ENCODE measurements around the gene TKT. TPM values are rescaled to one million over a fixed set of nuclear protein-coding genes. Genes with fewer than 3 reads are reported as not detected.

Gene TKT
- total and polyA plus RNA-seq, 2 of the 8 experiments (the other 6 are each of a cell fraction or from before 2014, with no cell fraction given) = 418 to 986 TPM

DNA sequence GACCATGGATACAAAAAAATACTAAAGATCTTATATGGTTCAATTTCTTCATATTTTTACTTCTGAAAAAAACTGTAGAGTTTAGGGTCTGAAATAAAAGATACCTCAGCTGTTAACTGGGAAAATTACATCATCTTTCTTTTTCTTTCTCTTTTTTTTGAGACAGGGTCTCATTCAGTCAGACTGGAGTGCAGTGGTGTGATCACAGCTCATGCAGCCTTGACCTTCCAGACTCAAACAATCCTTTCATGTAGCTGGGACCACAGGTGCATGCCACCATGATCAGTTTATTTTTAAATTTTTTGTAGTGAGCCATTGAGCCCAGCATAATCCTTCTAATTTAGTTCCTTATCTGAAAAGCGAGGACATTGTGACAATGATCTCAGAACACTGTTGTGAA is 39.6 kb upstream of the TKT start:
- Histone ChIP-seq H2AK5ac (ENCODE audit: low read depth, low read length) (no peak overlapping the region), H3K23ac (ENCODE audit: insufficient read length) (no peak overlapping the region), H3K4ac (replicated peaks; ENCODE audit: insufficient read length, low read depth, low read length) (no peak overlapping the region), H2BK120ac (replicated peaks; ENCODE audit: low read depth, low read length) (no peak overlapping the region), H3K4me3 (ENCODE audit: extremely low read depth in 1 of 4, insufficient read depth in 2 of 4, low read depth in 3 of 4, low read length in 4 of 4) (no peak overlapping the region), H3K27ac (ENCODE audit: low read depth, low read length) (no peak overlapping the region), H3K9ac (replicated peaks in 1 of 4; ENCODE audit: extremely low read depth in 1 of 4, low read depth in 3 of 4, low read length in 3 of 4) (no peak overlapping the region), H3K4me1 (replicated peaks in 1 of 4; ENCODE audit: control insufficient read depth in 3 of 4, insufficient read depth in 4 of 4, low read length in 3 of 4) (no peaks in the 10 kb centered on the region), H2BK20ac (ENCODE audit: low read length) (no peak overlapping the region), H4K91ac (replicated peaks; ENCODE audit: insufficient read length, low read length) (no peak overlapping the region), H4K5ac (ENCODE audit: insufficient read length, low read depth, low read length) (no peak overlapping the region), H3K14ac (ENCODE audit: insufficient read length) (no peak overlapping the region), H3K4me2 (ENCODE audit: insufficient read depth in 1 of 2, low read depth in 2 of 2, low read length in 2 of 2) (no peak overlapping the region), H3K9me3 (ENCODE audit: insufficient read depth in 2 of 2, low read depth in 1 of 2, low read length in 1 of 2) (no peaks in the 10 kb centered on the region), H4K20me1 (replicated peaks in 1 of 2; ENCODE audit: control insufficient read depth in 1 of 2, insufficient read depth in 2 of 2, low read length in 2 of 2) (no peaks in the 10 kb centered on the region), H3K79me2 (ENCODE audit: control insufficient read depth in 1 of 2, insufficient read depth in 2 of 2, low read length in 2 of 2) (no peaks in the 10 kb centered on the region), H3K23me2 (ENCODE audit: low read depth, low read length) (no peaks in the 10 kb centered on the region), H3K79me1 (ENCODE audit: low read depth, low read length) (no peaks in the 10 kb centered on the region), H3K36me3 (ENCODE audit: control insufficient read depth in 2 of 4, insufficient read depth in 4 of 4, low read length in 3 of 4) (peaks cover 0 to 14% (median 4%) of the 10 kb centered on the region in 4 experiments; a peak in 3 of 8 replicates), H2BK5ac (ENCODE audit: low read depth, low read length) (no peak overlapping the region), H2AFZ (ENCODE audit: low read length) (no peak overlapping the region), H2BK15ac (ENCODE audit: low read length) (no peak overlapping the region), H3K56ac (replicated peaks; ENCODE audit: insufficient read length, low read depth, low read length) (no peak overlapping the region), H3K27me3 (replicated peaks in 1 of 4; ENCODE audit: control insufficient read depth in 3 of 4, extremely low read depth in 1 of 4, insufficient read depth in 3 of 4, low read length in 3 of 4) (no peaks in the 10 kb centered on the region), H2BK12ac (ENCODE audit: low read depth, low read length) (no peak overlapping the region), H3K18ac (ENCODE audit: extremely low read depth, low read length) (no peak overlapping the region), H4K8ac (ENCODE audit: extremely low read depth, insufficient read depth, low read length) (no peak overlapping the region)
- POLR2A ChIA-PET (ENCODE audit: partially characterized antibody) = interaction anchor here (1.0 kb wide), 1 partner anchor 42 kb away, joined by 3 read pairs; no protein-coding TSS in a partner anchor
- no peak for FAIRE-seq
- 83% methylated on average over 1 of the region's 1 CpG; no CpG with 5 or more reads in 1 of the 2 experiments for WGBS, 2 experiments (ENCODE audit: extremely low coverage in 1 of 2, insufficient coverage in 1 of 2, insufficient read length in 1 of 2, insufficient replicate concordance in 2 of 2, low coverage in 1 of 2, low lambda C conversion rate in 2 of 2, missing lambda C conversion rate in 1 of 2)
- no peak for DNase-seq (ENCODE audit: low read depth in 1 of 2, low spot score in 2 of 2)
- CTCF ChIA-PET (ENCODE audit: partially characterized antibody) = interaction anchor here (0.6 to 1.6 kb wide), 5 partner anchors 8 to 561 kb away, joined by 3 to 5 read pairs (median 3); no protein-coding TSS in a partner anchor
- TF ChIP-seq, protein P1, sequence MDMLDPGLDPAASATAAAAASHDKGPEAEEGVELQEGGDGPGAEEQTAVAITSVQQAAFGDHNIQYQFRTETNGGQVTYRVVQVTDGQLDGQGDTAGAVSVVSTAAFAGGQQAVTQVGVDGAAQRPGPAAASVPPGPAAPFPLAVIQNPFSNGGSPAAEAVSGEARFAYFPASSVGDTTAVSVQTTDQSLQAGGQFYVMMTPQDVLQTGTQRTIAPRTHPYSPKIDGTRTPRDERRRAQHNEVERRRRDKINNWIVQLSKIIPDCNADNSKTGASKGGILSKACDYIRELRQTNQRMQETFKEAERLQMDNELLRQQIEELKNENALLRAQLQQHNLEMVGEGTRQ (IDR thresholded peaks at IDR 0.05; ENCODE audit: low read length) = no peak
- TF ChIP-seq SUZ12 (IDR thresholded peaks at IDR 0.05; ENCODE audit: low read length) (no peak), KDM1A (IDR thresholded peaks at IDR 0.05; ENCODE audit: borderline replicate concordance, low read length) (no peak), SRF (IDR thresholded peaks at IDR 0.05; ENCODE audit: low read depth, low read length) (no peak), JUND (IDR thresholded peaks at IDR 0.05; ENCODE audit: low read length) (no peak), SP1 (IDR thresholded peaks at IDR 0.05; ENCODE audit: low read depth, low read length) (no peak), CBX5 (IDR thresholded peaks at IDR 0.05; ENCODE audit: low read depth, low read length) (no peak)
- TF ChIP-seq, protein P2, sequence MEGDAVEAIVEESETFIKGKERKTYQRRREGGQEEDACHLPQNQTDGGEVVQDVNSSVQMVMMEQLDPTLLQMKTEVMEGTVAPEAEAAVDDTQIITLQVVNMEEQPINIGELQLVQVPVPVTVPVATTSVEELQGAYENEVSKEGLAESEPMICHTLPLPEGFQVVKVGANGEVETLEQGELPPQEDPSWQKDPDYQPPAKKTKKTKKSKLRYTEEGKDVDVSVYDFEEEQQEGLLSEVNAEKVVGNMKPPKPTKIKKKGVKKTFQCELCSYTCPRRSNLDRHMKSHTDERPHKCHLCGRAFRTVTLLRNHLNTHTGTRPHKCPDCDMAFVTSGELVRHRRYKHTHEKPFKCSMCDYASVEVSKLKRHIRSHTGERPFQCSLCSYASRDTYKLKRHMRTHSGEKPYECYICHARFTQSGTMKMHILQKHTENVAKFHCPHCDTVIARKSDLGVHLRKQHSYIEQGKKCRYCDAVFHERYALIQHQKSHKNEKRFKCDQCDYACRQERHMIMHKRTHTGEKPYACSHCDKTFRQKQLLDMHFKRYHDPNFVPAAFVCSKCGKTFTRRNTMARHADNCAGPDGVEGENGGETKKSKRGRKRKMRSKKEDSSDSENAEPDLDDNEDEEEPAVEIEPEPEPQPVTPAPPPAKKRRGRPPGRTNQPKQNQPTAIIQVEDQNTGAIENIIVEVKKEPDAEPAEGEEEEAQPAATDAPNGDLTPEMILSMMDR (IDR thresholded peaks at IDR 0.05; ENCODE audit: control extremely low read depth in 1 of 3, insufficient read depth in 1 of 3, low read depth in 1 of 3, low read length in 3 of 3) = no peak
- TF ChIP-seq, protein P3, sequence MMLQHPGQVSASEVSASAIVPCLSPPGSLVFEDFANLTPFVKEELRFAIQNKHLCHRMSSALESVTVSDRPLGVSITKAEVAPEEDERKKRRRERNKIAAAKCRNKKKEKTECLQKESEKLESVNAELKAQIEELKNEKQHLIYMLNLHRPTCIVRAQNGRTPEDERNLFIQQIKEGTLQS (IDR thresholded peaks at IDR 0.05; ENCODE audit: insufficient read depth, low read depth, low read length) = no peak

Data from H1 (cell line).